Type B pancreatic cell (in vitro differentiated cells): Measurements from ENCODE around the gene USH1C. TPM values are rescaled to one million over a fixed set of nuclear protein-coding genes. Genes with fewer than 3 reads are reported as not detected.

Source experiments
- DNase-seq: peaks from one replicate; pipeline ENCODE4 v3.0.0; 2021; ENCODE audit warnings: mixed read lengths; ENCODE audit not compliant: unreplicated experiment; ENCODE audit errors: extremely low spot score
- H3K27ac Mint-ChIP-seq: 2 replicates; pipeline ENCODE4 v1.8.0; 2021; ENCODE audit warnings: mild to moderate bottlenecking, mixed read lengths
- H3K27me3 Mint-ChIP-seq: 2 replicates; pipeline ENCODE4 v1.8.0; 2021; ENCODE audit warnings: mixed read lengths
- H3K36me3 Mint-ChIP-seq: 2 replicates; pipeline ENCODE4 v1.8.0; 2021; ENCODE audit warnings: mixed read lengths
- H3K4me1 Mint-ChIP-seq: one replicate; pipeline ENCODE4 v1.8.0; 2021; ENCODE audit warnings: mixed read lengths; ENCODE audit not compliant: unreplicated experiment
- H3K4me3 Mint-ChIP-seq: 2 replicates; pipeline ENCODE4 v1.8.0; 2021; ENCODE audit warnings: mild to moderate bottlenecking, mixed read lengths
- H3K9me3 Mint-ChIP-seq: 2 replicates; pipeline ENCODE4 v1.8.0; 2021; ENCODE audit warnings: mixed read lengths
- total RNA-seq: library from RNA; stranded (reverse); gene quantifications from 2 replicates; pipeline ENCODE4 v1.2.1, GENCODE V29; 2021; ENCODE audit warnings: low replicate concordance
- TF ChIP-seq, protein P1 (sequence below): fragments of 200-600 bp; sonication (generic); conservative IDR thresholded peaks from 2 replicates; pipeline ENCODE4 v1.5.0; 2021; ENCODE audit warnings: antibody characterized with exemption, mild to moderate bottlenecking

The USH1C gene
- total RNA-seq, 1 donor from 2014 or later: 21.8 TPM

- H3K36me3 Mint-ChIP-seq: no peaks in the 10 kb centered on the region
- H3K9me3 Mint-ChIP-seq: no peaks in the 10 kb centered on the region
- DNase-seq: no peak
- H3K4me1 Mint-ChIP-seq: no peaks in the 10 kb centered on the region
- no peak overlapping the region for H3K27ac Mint-ChIP-seq
- TF ChIP-seq, protein P1, sequence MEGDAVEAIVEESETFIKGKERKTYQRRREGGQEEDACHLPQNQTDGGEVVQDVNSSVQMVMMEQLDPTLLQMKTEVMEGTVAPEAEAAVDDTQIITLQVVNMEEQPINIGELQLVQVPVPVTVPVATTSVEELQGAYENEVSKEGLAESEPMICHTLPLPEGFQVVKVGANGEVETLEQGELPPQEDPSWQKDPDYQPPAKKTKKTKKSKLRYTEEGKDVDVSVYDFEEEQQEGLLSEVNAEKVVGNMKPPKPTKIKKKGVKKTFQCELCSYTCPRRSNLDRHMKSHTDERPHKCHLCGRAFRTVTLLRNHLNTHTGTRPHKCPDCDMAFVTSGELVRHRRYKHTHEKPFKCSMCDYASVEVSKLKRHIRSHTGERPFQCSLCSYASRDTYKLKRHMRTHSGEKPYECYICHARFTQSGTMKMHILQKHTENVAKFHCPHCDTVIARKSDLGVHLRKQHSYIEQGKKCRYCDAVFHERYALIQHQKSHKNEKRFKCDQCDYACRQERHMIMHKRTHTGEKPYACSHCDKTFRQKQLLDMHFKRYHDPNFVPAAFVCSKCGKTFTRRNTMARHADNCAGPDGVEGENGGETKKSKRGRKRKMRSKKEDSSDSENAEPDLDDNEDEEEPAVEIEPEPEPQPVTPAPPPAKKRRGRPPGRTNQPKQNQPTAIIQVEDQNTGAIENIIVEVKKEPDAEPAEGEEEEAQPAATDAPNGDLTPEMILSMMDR: no peak
- peaks cover 53% of the 10 kb centered on the region for H3K27me3 Mint-ChIP-seq
- no peak overlapping the region for H3K4me3 Mint-ChIP-seq
These were observed 62.3 kb downstream of the USH1C start for GRCh38 chr11:17481905-17482304.

- TF ChIP-seq, protein P1: no peak
- no peaks in the 10 kb centered on the region for H3K36me3 Mint-ChIP-seq
- H3K27me3 Mint-ChIP-seq: peaks cover 65% of the 10 kb centered on the region
- no peak overlapping the region for H3K27ac Mint-ChIP-seq
- H3K4me1 Mint-ChIP-seq: no peaks in the 10 kb centered on the region
- no peak overlapping the region for H3K4me3 Mint-ChIP-seq
- DNase-seq: no peak
- H3K9me3 Mint-ChIP-seq: no peaks in the 10 kb centered on the region
These were observed 64.7 kb downstream of the USH1C start for GRCh38 chr11:17479284-17480214.

DNA sequence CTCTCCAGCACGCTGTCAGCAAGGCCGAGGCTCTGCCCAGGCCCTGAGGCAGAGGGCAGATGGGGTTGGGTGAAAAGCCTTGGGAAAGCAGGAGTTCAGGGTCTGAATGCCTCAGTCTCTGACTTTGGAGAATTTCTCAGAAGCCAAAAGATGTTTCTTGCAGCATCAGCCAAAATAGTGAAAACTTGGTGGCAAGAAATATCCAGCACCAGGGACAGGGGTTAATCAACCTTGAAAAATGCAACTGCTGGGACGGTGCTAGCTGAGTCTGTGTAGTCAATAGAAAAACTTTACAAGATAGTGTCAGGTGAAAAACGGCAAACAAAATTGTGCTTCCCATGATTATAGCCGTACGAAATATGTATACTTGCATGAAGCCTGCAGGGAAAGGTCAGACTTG, 66.1 kb downstream of the USH1C start:
- no peak overlapping the region for H3K27ac Mint-ChIP-seq
- no peaks in the 10 kb centered on the region for H3K4me1 Mint-ChIP-seq

DNA sequence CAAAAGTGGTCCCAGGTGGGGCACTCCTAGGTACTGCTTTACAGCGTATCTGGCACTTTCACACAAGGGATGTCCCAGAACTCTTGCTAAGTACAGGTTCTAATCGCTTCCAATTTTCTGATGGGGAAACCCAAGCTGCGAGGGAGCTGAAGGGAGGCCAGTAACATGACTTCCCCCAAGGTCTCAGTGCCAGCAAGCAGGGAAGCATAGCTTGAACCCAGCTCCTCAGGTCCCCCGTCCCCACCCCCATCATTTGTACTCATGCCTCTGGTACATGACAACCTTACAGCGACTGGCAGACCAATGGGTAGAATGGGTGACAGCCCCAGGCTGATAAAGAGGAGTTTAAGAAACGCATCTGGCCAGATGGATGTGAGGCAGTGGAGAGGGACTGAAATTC, 66.9 kb downstream of the USH1C start:
- peaks cover 3% of the 10 kb centered on the region for H3K36me3 Mint-ChIP-seq
- H3K4me3 Mint-ChIP-seq: peak overlapping the region; percentile 61
- TF ChIP-seq, protein P1: no peak
- H3K27me3 Mint-ChIP-seq: peaks cover 84% of the 10 kb centered on the region
- no peak for DNase-seq
- H3K4me1 Mint-ChIP-seq: no peaks in the 10 kb centered on the region
- H3K9me3 Mint-ChIP-seq: no peaks in the 10 kb centered on the region
- H3K27ac Mint-ChIP-seq: no peak overlapping the region

More for the DNA sequence above, 66.1 kb downstream of the USH1C start:
- peaks cover 77% of the 10 kb centered on the region for H3K27me3 Mint-ChIP-seq
- H3K4me3 Mint-ChIP-seq: no peak overlapping the region
- H3K9me3 Mint-ChIP-seq: no peaks in the 10 kb centered on the region
- TF ChIP-seq, protein P1: no peak
- DNase-seq: no peak
- peaks cover 3% of the 10 kb centered on the region for H3K36me3 Mint-ChIP-seq

DNA sequence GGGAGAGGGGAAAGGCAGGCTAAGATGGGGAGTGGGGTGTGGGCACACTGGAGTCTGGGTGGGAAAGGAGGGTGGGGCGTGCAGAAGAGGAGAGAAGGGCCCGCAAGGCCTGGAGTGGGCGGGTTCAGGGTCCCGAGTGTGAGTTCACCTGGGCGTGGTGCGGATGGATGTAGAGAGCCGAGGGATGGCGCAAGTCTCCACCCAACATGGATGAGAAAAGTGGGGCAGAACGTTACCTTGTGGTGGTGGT, 67.2 kb downstream of the USH1C start:
- Mint-ChIP-seq H3K27me3 (peaks cover 85% of the 10 kb centered on the region), H3K4me3 (peak overlapping the region; percentile 61), H3K9me3 (no peaks in the 10 kb centered on the region), H3K4me1 (no peaks in the 10 kb centered on the region), H3K36me3 (peaks cover 3% of the 10 kb centered on the region), H3K27ac (no peak overlapping the region)
- TF ChIP-seq, protein P1: no peak
- DNase-seq: no peak
